NB4 (cell line): ENCODE results near the gene LIN7B.
"Not testable (repeated sequence)": the region's sequence is repeated elsewhere in the genome, so short reads cannot be mapped to it uniquely, and the experiment has no call there.

ENCODE experiments used
- DNase-seq: peaks from one replicate; pipeline ENCODE4 v3.0.0; 2010; ENCODE audit warnings: low read depth
- H3K4me3 ChIP-seq: one replicate; pipeline ENCODE4 v1.5.1; 2011; ENCODE audit warnings: mild to moderate bottlenecking, low read depth, low read length, moderate library complexity
- MAX ChIP-seq: IDR thresholded peaks from 2 replicates; pipeline ENCODE4 v1.6.1; 2011; ENCODE audit warnings: low read depth, low read length
- MYC ChIP-seq: IDR thresholded peaks from 2 replicates; pipeline ENCODE4 v1.6.1; 2011; ENCODE audit warnings: low read depth, low read length
- POLR2A ChIP-seq: IDR thresholded peaks from 2 replicates; pipeline ENCODE4 v1.6.1; 2011; ENCODE audit warnings: mild to moderate bottlenecking; ENCODE audit not compliant: insufficient read length; ENCODE audit errors: extremely low read depth
- TF ChIP-seq, protein P1 (sequence below): IDR thresholded peaks from one replicate; pipeline ENCODE4 v1.5.1; 2012; ENCODE audit warnings: low read depth, low read length

The LIN7B gene

DNA sequence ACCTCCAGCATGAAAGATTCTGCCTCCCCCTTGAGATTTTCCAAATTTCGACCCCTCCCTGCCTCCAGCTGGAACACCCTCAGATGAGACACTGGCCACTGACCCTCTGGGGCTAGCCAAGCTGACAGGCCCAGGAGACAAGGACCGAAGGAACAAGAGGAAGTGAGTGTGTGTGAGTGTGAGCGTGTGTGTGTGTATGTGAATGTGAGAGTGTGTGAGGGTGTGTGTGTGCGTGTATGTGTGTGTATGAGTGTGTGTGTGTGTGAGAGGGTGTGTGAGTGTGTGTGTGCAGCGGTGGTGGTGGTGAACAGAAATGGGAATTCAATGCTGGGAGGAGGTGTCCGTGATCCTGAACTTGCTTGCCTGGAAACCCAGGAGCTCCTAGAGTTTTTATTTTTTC lies 27.2 kb downstream of the LIN7B start:
- DNase-seq, result no peak
- H3K4me3 ChIP-seq, result no peak overlapping the region
- TF ChIP-seq, protein P1, sequence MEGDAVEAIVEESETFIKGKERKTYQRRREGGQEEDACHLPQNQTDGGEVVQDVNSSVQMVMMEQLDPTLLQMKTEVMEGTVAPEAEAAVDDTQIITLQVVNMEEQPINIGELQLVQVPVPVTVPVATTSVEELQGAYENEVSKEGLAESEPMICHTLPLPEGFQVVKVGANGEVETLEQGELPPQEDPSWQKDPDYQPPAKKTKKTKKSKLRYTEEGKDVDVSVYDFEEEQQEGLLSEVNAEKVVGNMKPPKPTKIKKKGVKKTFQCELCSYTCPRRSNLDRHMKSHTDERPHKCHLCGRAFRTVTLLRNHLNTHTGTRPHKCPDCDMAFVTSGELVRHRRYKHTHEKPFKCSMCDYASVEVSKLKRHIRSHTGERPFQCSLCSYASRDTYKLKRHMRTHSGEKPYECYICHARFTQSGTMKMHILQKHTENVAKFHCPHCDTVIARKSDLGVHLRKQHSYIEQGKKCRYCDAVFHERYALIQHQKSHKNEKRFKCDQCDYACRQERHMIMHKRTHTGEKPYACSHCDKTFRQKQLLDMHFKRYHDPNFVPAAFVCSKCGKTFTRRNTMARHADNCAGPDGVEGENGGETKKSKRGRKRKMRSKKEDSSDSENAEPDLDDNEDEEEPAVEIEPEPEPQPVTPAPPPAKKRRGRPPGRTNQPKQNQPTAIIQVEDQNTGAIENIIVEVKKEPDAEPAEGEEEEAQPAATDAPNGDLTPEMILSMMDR, result no peak
- TF ChIP-seq POLR2A, result no peak
- TF ChIP-seq MAX, result no peak
- TF ChIP-seq MYC, result no peak

GRCh38 chr19:49142866-49143335 lies 28.7 kb downstream of the LIN7B start:
- TF ChIP-seq MYC (no peak), MAX (no peak), POLR2A (no peak)
- TF ChIP-seq, protein P1, result no peak

DNA sequence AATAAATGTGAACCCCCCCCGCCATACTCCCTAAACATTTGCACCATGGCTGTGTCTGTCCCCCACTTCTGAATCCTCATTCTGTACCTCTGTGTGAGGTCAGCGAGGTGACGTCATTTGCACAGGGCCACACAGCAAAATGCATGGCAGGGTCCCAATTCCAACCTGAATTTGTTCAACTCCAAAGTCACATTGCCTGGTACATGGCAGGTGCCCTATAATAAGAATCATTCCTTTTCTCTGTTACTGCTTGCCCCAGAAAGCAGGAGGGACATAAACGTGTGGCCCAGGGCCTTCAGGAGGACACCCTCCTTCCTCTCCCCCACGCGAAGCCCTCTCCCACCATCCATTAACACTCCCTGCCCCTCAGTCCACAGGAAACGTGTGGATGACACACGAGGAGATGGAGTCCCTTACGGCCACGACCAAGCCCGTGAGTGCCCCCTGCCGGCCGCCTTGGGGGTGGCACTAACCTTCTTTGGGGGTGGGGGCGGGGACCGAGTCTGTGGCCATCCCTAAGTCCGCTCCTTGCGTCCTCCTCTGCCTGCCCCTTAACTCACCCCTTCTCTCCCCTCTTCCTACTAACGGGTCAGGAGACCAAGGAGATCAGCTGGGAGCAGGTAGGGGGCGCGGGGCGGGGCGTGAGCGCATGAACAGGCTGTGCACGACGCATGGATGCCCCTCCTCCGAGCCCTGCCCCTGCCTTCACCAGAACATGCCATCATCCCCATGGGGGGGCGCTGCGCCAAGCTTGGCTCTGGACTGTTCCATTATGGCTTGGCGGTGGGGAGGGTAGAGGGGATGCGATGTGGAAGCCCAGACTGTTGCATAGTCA lies 31.6 kb downstream of the LIN7B start:
- TF ChIP-seq, protein P1, result peak; percentile 79
- peak; percentile 68; the same call in 1 of the 2 replicates for TF ChIP-seq MAX
- TF ChIP-seq MYC, result peak; percentile 71
- no peak for TF ChIP-seq POLR2A
- no peak overlapping the region for H3K4me3 ChIP-seq
- DNase-seq, result peak; percentile 78

More at GRCh38 chr19:49142866-49143335, 28.7 kb downstream of the LIN7B start:
- no peak overlapping the region for H3K4me3 ChIP-seq
- no peak for DNase-seq

DNA sequence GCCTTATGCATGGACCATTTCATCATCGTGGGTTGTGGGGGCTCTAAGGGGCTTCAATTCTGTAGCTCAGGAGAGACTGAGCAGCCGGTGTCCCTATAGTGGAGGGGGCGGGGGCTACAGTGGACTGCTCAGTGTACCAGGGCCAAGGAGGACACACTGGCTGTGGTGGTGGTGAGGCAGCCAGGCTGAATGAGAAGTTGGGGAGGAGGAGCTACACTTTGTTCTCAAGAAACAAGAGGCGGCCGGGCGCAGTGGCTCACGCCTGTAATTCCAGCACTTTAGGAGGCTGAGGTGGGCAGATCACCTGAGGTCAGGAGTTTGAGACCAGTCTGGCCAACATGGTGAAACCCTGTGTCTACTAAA lies 32.2 kb downstream of the LIN7B start:
- not testable (repeated sequence) for DNase-seq, H3K4me3 ChIP-seq

- TF ChIP-seq, protein P1, result no peak
- no peak overlapping the region for H3K4me3 ChIP-seq
- DNase-seq, result no peak
These were observed 34.0 kb downstream of the LIN7B start for GRCh38 chr19:49148044-49148682.

GRCh38 chr19:49148784-49149651 lies 34.8 kb downstream of the LIN7B start:
- peak overlapping the region; percentile 62 for H3K4me3 ChIP-seq
- peak; percentile 71 for DNase-seq
- no peak for TF ChIP-seq POLR2A
- TF ChIP-seq, protein P1, result no peak
- no peak for TF ChIP-seq MYC
- no peak for TF ChIP-seq MAX
